WI38 (cell line): ENCODE results near the gene CACNA1H.

Source experiments
- H3K4me3 ChIP-seq: 2 replicates; pipeline ENCODE4 v1.5.1; 2011; ENCODE audit warnings: low read depth, mild to moderate bottlenecking, control low read depth, low read length
- CTCF ChIP-seq: IDR thresholded peaks from 2 replicates; pipeline ENCODE4 v1.5.1; 2012; ENCODE audit warnings: low read depth, mild to moderate bottlenecking, control low read depth, low read length

CACNA1H gene

GRCh38 chr16:1121601-1122397, 31.1 kb upstream of the CACNA1H start:
- TF ChIP-seq CTCF, result no peak
- no peak overlapping the region for H3K4me3 ChIP-seq

GRCh38 chr16:1122398-1122765, 30.5 kb upstream of the CACNA1H start:
- TF ChIP-seq CTCF, result no peak
- no peak overlapping the region for H3K4me3 ChIP-seq

GRCh38 chr16:1123525-1124230, 29.2 kb upstream of the CACNA1H start:
- no peak for TF ChIP-seq CTCF
- no peak overlapping the region for H3K4me3 ChIP-seq

GRCh38 chr16:1124291-1124690, 28.6 kb upstream of the CACNA1H start:
- no peak for TF ChIP-seq CTCF
- no peak overlapping the region for H3K4me3 ChIP-seq

GRCh38 chr16:1124795-1125194, 28.1 kb upstream of the CACNA1H start:
- TF ChIP-seq CTCF, result no peak
- H3K4me3 ChIP-seq, result no peak overlapping the region

- no peak for TF ChIP-seq CTCF
- no peak overlapping the region for H3K4me3 ChIP-seq
Measured at GRCh38 chr16:1125471-1125870, 27.4 kb upstream of the CACNA1H start.

- H3K4me3 ChIP-seq, result no peak overlapping the region
- no peak for TF ChIP-seq CTCF
Measured at GRCh38 chr16:1126044-1126443, 26.9 kb upstream of the CACNA1H start.
